Right ventricle myocardium inferior (tissue), 1 donor: Measurements from ENCODE around the gene HOMER3. TPM values are rescaled to one million over a fixed set of nuclear protein-coding genes. Genes with fewer than 3 reads are reported as not detected.
"Not testable (repeated sequence)": the region's sequence is repeated elsewhere in the genome, so short reads cannot be mapped to it uniquely, and the experiment has no call there.

Experiments
- ATAC-seq: fragments of 200-7000 bp; cut with Tn5 transposase; one replicate; pipeline ENCODE4 v1.9.1; 2020; ENCODE audit warnings: mild to moderate bottlenecking, moderate library complexity
- DNase-seq: peaks from one replicate; pipeline ENCODE4 v3.0.0; 2021; ENCODE audit errors: missing footprints
- intact Hi-C: fragments of 100-400 bp; cut with DNase I; formaldehyde crosslinking; loops from one replicate; pipeline ENCODE4 v1.11.0; 2022
- total RNA-seq: library from RNA; stranded (reverse); fragmentation: NEBNext Ultra II Directional; extraction: Animal tissue kit (Norgen Biotek cat#: 25700); gene quantifications from one replicate; pipeline ENCODE4 v1.2.1, GENCODE V29; 2021
- donor health status: DM: no; HTN: yes; CAD: no; lungs with severe emphysema.

Gene HOMER3
- total RNA-seq, 1 donor from 2014 or later, result 15.2 TPM

DNA sequence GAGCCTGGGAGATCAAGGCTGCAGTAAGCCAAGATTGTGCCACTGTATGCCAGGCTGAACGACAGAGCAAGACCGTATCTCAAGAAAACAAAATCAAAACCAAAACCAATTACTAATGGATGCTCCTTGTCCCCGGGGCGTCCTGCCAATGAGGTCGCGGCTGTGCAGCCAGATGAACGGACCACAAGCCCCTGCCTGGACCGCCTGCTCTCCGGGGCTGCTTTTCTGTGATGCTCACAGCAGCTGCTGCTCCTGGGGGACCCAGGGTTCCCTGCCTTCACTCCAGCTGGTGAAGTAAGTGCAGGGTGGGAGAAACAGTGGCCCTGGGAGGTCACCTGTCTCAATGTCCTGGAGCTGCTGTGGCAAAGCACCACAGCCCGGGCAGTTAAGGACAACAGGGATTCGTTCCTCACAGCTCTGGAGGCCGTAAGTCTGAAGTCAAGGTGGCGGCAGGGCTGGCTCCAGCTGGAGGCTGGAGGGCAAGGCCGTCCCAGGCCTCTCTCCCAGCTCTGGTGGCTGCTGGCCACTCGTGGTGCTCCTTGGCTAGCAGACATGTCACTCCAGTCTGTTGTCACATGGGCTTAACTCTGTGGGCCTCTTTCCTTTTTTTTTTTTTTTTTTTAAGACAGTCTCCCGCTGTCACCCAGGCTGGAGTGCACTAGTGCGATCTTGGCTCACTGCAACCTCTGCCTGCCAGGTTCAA is 31.9 kb downstream of the HOMER3 start:
- no peak for DNase-seq
- ATAC-seq, result no peak
- intact Hi-C loops, result no loop called here

DNA sequence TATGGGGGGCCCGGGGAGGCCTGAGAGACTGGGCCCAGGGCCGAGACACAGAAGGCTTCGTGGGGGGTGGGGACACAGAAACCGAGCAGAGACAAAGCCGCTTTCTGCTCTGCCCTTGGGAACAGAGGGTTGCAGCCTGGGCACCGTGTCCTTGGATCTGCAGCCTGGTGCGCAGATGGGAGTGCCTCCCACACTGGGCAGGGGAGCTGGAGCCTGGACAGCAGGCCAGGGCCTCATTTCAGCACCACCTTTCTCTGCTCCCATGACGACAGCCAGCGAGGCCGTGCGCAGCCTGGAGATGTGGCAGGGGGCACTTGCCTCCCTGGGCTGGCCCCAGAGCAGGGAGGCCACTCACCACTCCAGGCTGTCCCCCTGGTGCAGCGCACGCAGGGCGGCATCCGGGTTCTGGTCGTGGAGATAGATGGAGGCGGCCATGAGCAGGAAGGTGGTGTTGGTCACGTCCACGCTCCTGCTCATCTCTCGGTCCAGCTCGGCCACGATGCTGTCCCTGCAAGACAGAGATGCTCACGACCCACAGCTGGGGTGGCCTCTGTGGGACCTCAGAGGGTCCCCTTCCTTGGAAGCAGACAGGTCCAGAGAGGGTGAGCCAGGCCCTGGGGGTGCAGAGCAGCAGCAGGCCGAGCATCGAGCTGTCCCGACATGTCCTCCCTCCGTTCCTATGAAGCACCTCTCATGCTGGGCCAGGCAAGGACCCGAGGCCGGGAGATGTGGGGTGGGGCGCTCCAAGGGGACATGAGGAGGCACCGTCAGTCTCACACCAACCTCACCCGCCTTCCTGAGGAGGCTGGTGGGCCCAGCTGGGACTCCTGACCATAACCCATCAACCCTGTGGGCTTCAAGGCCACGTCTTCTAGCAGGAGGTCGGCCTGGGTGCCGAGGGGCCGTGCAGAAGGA is 34.2 kb downstream of the HOMER3 start:
- intact Hi-C loops, result no loop called here
- no peak for DNase-seq
- ATAC-seq, result no peak

DNA sequence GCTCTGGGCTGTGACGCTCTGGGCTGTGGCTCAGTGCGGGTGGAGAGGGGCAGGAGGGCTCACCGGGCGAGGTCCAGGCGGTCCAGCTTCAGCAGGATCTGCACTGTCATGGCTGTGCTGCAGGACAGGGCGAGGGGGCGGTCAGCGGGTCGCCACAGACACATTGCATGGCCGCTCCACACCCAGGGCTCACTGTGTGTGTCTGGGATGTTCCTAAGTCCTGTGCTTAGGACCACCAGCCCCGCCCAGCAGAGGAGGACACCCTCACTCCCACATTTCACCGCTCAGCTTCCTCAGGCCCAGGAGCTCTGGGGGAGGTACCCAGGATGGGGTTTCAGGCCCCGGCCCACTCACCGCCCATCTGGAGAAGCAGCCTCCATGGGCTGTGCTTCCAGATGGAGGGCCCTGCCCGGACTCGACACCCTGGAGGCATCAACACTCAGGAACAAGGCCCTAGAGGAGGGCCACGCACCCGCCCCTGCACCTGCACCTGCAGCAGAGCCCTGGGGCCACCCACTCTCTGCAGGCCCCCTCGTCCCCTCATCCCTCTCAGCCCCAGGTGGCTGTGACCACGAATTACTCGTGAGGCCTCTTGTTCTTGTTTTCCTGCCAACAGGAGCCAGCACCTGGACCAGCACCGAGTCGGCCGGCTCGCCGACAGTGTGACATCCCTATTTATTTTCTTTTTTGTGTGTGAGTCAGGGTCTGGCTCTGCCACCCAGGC is 35.3 kb downstream of the HOMER3 start:
- intact Hi-C loops, result no loop called here
- no peak for ATAC-seq

DNA sequence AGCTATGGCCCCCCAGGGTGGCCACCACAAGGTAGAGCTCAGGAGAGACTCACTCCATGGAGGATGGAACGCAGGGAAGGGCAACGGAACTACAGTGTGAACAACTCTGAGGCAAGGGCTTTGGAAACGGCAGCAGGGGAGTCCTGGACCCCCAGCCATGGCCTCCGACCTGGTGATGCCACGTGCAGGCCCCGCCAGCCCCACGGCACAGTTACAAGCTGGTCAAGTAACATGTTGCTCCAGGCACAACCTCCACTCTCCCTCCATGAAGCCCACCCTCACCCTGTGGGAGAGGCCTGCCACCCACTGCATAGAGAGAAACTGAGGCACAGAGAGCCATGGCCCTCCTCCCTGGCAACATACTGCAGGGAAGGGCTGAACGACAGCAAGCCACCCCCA is 36.0 kb downstream of the HOMER3 start:
- intact Hi-C loops, result no loop called here
- no peak for ATAC-seq
- DNase-seq, result no peak

More for the DNA sequence above, 35.3 kb downstream of the HOMER3 start:
- DNase-seq, result no peak

- DNase-seq, result no peak
- intact Hi-C loops, result no loop called here
- ATAC-seq, result no peak
These were observed 36.5 kb downstream of the HOMER3 start for GRCh38 chr19:18904334-18905057.

GRCh38 chr19:18903156-18904037 is 37.6 kb downstream of the HOMER3 start:
- intact Hi-C loops, result no loop called here
- DNase-seq (no peak), ATAC-seq (no peak)

DNA sequence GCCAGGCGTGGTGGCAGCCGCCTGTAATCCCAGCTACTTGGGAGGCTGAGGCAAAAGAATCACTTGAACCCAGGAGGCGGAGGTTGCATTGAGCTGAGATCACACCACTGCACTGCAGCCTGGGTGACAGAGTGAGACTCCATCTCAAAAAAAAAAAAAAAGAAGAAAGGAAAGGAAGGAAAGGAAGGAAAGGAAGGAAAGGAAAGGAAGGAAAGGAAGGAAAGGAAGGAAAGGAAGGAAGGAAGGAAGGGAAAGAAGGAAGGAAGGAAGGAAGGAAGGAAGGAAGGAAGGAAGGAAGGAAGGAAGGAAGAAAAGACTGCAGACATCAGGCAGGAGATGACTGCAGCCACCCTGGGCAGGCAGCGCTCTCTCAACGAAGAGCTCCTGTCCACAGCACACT is 38.5 kb downstream of the HOMER3 start:
- intact Hi-C loops, ATAC-seq, DNase-seq: not testable (repeated sequence)

DNA sequence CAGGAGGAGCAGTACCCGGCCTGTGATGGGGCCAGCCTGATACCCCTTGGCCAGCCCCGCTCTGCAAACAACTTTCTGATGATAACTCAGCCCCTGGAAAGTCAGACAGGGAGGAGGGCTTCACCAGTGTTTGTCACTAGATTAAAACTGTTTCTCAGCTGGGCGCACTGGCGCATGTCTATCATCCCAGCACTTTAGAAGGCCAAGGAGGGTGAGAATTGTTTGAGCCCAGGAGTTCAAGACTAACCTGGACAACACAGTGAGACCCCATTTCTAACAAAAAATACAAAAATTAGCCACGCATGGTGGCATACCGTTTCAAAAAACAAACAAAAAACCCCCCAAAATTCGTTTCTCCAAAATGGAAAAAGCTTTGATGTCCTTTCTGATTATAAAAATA is 39.5 kb downstream of the HOMER3 start:
- DNase-seq (no peak), ATAC-seq (no peak)
- intact Hi-C loops, result no loop called here

DNA sequence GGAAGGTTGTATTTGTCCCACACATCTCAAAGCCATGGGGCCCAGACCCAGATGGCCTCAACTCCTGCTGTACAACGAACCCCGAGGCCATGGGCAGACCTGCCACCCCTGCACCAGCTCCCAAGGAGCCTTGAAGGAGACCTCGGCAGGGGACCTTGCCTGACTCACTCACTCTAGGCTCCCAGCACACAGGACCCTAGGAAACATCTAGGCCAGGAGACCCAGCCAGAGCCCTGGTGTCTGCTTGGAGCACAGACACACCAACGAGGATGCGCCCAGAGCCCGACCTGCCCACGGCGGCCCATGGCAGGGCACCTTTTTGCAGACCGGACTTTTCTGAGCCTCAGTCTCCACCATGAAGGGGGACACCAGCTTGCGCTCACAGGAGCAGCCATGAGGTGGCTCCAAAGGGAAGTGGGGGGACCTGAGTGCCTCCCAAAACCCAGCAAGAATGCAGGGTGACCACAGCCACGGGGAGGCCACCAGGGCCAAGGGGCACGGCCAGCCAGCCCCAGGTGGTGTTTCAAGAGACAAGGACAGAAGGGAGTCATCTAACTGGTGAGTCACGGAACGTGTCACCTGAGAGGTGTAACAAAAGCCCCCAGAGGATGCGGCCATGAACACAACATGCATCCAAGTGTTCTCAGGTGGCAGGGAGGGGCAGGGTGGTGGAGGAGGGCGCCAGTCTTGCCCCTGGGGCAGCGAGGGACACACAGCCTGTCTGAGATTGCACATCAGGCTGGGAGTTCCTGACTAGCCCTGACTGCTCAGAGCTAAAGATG is 40.1 kb downstream of the HOMER3 start:
- ATAC-seq (no peak), DNase-seq (no peak)
- intact Hi-C loops, result no loop called here

GRCh38 chr19:18899624-18900560 is 41.1 kb downstream of the HOMER3 start:
- no peak for DNase-seq
- ATAC-seq, result no peak
- intact Hi-C loops, result loop anchor here (10.0 kb wide), 1 partner anchor 85 kb away; no protein-coding TSS in a partner anchor

DNA sequence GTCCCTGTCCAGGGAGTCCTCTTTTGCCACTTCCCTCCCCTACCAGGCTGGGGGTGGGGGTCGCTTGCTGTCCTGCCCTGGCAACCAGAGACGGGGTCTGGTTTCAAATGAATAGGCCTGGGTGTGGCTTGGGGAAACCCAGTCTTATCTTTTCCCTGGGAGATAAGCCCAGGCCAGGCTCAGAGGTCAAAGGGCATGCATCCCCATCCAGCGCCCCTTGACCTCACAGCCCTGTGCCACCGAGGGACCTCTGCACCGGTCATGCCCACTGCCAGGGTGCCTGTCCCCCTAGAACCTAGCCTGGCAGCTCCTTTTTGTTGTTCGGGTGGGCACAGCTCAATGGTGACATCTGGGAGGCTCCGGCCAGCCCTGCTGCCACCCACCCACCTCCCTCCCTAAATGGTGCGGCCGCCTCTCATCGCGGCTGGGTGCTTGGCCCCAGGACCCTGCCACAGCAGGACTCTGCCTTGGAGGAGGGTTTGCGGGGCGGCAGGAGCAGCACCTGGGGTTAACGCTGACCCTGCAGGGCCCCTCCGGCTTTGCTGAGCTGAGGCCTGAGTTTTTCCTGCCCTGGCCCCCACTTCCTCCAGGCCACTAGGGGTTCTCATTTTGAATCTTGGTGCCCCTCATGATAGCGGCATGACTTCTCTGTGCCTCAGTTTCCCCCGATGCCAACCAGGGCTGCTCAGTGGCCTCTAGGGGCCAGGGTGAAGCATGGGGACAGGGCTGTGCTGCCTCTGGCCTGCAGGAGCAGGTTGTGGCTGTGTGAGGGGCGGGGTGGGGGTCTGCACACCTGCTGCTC is 42.2 kb downstream of the HOMER3 start:
- intact Hi-C loops, result loop anchor here (10.0 kb wide), 1 partner anchor 86 kb away; no protein-coding TSS in a partner anchor
- ATAC-seq, result no peak
- no peak for DNase-seq

DNA sequence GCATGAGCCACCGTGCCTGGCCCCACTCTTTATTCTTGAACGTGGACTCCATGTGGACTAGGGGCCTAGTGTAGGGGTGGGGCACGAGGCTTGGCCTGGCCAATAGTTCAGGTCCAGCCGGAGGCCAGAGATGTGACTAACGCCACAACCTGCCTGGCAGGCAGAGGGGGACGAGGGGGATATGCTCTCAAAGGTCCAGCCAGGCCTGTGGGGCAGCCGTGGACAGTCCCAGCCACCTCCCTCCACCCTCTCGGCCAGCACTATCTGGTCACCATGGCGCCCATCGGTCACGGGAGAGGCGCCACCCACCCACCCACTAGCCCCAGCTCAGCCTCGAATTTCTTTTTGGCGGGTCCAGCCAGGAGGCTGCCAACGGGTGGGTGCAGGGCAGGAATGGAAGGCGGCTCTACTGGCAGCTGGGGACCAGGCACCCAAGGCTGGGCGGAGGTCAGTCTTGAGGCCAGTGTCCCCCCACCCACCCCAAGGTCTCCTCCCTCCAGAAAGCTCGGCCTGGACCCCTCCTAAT is 42.9 kb downstream of the HOMER3 start:
- DNase-seq (no peak), ATAC-seq (no peak)
- intact Hi-C loops, result loop anchor here (10.0 kb wide), 1 partner anchor 87 kb away; no protein-coding TSS in a partner anchor

- ATAC-seq, result no peak
- intact Hi-C loops, result loop anchor here (10.0 kb wide), 1 partner anchor 87 kb away; no protein-coding TSS in a partner anchor
- no peak for DNase-seq
These were observed 43.7 kb downstream of the HOMER3 start for GRCh38 chr19:18897094-18898029.

GRCh38 chr19:18896421-18896841 is 44.6 kb downstream of the HOMER3 start:
- no peak for ATAC-seq

More at GRCh38 chr19:18896421-18896841, 44.6 kb downstream of the HOMER3 start:
- DNase-seq, result no peak
- intact Hi-C loops, result loop anchor here (10.0 kb wide), 1 partner anchor 88 kb away; no protein-coding TSS in a partner anchor
